Liver (tissue), 3 donors: ENCODE data around the gene ZNF408.

Source experiments
- CTCF ChIP-seq: fragments of 150-350 bp; IDR thresholded peaks from 2 replicates; pipeline ENCODE4 v1.5.1; 2017; ENCODE audit warnings: improper control_type of control experiment, low read depth, low read length; ENCODE audit not compliant: missing input control
- RAD21 ChIP-seq, 2 donors: IDR thresholded peaks; 2 replicates each; pipeline ENCODE4 v1.6.1; 2016; ENCODE audit warnings: antibody characterized with exemption in 2 of 2, mild to moderate bottlenecking in 2 of 2
- TF ChIP-seq, protein P1 (sequence below): IDR thresholded peaks from 2 replicates; pipeline ENCODE4 v1.6.1; 2016; ENCODE audit warnings: antibody characterized with exemption
- donor health status: healthy.
- donor health status: healthy.

DNA sequence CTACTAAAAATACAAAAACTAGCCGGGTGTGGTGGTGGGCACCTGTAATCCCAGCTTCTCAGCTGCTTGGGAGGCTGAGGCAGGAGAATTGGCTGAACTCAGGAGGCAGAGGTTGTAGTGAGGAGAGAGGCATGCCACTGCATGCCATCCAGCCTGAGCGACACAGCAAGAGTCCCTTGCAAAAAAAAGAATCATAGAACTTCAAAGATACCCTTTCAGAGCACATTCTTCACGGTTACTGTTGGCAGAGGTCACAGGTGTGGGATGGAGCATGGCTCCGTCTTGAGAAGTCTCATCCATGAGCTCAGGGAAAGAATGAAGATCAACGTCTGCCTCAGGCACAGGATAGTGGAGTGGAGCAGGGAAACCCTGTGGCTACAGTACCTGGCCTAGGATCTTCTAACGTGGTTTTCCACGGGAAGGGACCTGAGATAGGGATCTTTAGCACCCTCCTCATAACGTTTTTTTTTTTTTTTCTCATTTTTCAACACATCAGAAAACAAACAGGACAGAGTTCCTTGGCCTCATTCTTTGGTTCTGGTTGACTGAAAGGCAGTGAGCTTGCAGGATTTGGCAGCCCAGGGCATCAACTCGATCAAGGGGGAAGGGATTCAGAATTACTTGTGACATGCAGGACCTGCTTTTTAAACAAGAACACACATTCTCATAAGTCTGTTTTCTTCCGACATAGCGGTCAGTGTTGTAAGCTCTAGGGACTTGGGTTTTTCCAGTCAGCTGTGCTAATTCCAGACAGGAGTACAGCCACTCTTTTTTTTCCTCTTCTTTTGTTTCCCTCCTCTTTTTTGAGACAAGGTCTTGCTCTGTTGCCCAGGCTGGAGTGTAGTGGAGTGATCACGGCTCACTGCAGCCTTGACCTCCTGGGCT is 41.0 kb downstream of the ZNF408 start:
- TF ChIP-seq CTCF (no peak), RAD21 (IDR thresholded peaks at IDR 0.05) (no peak)
- TF ChIP-seq, protein P1, sequence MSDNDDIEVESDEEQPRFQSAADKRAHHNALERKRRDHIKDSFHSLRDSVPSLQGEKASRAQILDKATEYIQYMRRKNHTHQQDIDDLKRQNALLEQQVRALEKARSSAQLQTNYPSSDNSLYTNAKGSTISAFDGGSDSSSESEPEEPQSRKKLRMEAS, result no peak
